NCI-H2081 (cell line): ENCODE measurements around the gene TBC1D7.

Experiments
- DNase-seq, 2 experiments: peaks; one replicate each; lab custom pipeline; 2025; lab: John Stamatoyannopoulos, UW

The TBC1D7 gene

DNA sequence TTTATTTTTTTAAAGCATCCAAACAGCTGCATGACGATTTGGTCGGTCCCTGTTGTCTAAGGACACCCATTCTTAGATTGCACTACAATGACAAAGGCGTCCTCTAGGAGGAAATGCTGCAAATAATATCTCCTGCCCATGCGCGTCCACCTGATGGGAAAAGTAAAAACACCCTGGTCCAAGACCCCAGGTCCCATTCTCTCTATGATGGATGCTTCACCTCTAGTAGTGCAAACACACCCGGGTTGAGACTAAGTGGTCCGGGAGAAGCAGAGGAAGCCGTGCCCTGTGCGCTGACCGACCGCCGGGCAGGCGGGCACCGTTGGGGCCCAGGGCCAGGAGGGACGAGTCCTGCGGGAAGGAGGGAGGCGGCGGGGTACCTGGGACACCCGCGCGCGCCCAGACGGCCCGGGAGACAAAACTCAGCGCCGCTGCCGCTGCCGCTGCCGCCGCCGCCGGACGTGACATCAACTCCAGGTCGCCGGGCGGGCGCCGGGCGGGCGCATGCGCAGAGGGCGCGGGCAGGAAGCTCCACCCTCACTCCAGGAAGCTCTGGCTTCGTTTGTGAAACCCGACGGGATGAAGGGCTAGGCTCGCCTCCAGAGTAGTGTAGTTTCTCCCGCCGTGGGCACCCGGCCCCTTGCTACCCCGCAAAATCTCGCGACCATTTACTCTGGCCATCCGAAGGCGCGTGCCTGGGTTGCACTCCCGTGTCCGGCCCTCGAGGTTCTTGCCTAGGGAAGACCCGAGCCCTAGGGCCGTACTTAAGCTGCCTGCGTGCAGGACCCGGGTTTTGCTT, at the start of gene TBC1D7:
Gene TBC1D7 (minus strand): TSS at position 462 of the 799 bp plus-strand sequence. CDS start 1,639 bp downstream, outside the sequence.
- peak; percentile 94 to 95 for DNase-seq

DNA sequence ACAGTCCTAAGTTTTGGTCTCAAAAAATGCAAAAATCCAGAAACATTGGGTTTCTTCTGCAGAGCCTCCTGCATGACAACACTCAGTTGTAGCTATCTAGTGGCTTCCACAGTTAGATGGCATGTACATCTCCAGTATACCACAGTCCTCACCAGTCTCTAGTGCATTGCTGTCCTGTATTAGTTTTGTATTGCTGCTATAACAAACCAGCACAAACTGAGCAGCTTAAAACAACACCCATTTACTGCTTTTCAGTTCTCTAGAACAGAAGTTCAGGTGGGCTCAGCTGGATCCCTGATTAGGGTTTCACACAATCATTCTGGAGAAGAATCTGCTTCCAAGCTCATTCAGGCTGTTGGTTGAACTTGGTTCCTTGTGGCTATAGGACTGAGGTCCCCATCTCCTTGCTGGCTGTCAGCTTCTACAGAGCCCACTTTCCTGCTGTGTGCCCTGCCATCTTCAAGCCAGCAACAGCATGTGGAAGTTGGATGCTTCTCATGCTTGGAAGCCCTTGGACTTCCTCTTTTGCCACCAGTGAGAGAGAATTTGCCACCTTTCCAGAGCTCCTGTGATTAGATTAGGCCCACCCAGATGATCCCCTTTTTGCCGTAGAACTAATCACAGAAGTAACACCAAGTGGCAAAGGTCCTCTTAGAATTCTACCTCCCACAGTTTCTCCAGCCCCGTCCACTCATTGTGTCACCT, 48.9 kb upstream of the TBC1D7 start:
- DNase-seq, result no peak

GRCh38 chr6:13375360-13375878, 47.1 kb upstream of the TBC1D7 start:
- DNase-seq, result no peak

DNA sequence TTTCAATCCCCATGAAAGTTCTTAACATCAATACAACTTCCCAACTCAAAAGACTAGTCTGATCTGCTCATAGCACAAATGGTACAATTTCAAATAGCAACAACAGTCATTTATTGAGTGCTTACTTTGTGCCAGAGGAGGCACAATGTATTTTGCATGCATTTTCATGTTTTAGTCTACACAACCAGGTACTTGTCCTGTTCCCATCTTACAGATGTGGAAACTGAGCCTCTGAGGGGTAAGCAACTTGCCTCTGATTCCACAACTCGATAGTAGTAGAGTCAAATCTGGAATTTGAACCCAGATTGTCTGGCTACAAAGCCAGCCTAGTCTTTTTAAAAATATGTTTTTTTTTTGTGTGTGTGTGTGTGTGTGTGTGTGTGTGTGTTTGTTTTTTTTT, 45.6 kb upstream of the TBC1D7 start:
- no peak for DNase-seq

DNA sequence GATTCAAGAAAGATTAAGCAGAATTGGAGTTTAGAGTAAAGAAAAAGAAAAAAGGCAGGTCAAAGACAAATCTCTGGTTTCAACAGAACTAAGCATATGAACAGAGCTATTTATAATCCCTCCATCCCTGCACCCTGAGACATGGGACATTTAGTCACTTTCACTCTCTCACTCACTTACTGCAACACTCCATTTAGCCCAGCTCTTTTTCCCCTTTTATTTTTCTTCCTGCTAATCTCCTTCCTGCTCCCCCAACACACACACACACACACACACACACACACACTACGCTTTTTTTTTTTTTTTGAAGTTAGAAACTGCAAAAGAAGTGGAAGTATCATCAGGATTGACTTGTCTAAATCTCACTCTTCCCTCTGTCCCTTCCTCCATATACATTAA, 45.1 kb upstream of the TBC1D7 start:
- no peak for DNase-seq

- no peak for DNase-seq
Measured at GRCh38 chr6:13372688-13373487, 44.6 kb upstream of the TBC1D7 start.

GRCh38 chr6:13372076-13372475, 43.7 kb upstream of the TBC1D7 start:
- DNase-seq, result no peak

DNA sequence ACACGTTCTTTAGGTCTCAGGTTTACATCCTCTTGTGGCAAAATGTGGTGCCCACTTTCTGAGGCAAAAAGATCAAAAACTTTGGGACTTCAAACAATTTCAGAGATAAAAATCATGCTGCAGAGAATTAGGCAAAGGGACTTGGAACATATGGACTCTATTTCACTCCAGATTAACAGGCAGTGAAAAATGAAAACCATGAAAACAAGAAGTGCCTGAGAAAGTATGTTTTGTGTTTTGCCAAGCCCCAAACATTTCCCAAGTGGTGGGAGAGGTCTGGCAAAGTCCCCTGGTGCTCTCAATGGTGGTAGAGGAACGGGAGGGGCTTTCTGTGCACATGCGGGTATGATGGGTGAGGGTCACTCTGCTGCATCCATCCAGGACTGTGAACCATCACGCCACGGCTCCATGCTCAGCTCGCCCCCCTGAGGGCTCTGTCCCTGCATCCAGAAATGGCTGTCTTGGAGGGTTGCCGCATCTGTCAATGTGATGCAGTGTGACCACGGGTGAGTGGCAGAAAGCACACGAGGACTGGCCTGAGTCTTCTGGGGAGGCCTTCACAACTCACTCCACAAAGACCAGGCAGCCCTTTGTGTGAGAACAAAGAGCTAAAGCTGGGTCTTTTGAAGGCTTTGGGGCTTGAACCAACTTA, 43.2 kb upstream of the TBC1D7 start:
- no peak for DNase-seq

GRCh38 chr6:13370623-13371022, 42.3 kb upstream of the TBC1D7 start:
- no peak for DNase-seq

GRCh38 chr6:13369591-13369990, 41.3 kb upstream of the TBC1D7 start:
- DNase-seq, result no peak

- DNase-seq, result no peak
Measured at GRCh38 chr6:13368731-13369115, 40.4 kb upstream of the TBC1D7 start.

GRCh38 chr6:13368079-13368730, 39.9 kb upstream of the TBC1D7 start:
- no peak for DNase-seq

GRCh38 chr6:13367396-13367795, 39.1 kb upstream of the TBC1D7 start:
- no peak for DNase-seq

DNA sequence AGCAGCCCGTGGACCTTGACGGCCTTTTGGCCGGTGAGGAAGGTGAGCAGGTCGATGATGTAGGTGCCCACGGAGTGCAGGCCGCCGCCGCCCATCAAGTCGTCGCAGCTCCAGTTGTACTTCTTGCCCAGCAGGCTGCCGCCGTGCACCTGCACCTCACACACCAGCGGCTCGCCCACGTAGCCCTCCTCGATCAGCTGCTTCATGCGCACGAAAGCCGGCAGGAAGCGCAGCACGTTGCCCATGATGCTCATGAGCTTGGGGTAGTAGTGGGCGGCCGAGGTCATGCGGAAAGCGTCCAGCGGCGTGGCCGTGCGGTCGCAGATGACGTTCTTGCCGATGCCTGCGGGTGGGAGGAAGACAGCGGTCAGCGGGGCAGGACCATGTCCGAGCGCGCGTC, 37.0 kb upstream of the TBC1D7 start:
- no peak for DNase-seq

DNA sequence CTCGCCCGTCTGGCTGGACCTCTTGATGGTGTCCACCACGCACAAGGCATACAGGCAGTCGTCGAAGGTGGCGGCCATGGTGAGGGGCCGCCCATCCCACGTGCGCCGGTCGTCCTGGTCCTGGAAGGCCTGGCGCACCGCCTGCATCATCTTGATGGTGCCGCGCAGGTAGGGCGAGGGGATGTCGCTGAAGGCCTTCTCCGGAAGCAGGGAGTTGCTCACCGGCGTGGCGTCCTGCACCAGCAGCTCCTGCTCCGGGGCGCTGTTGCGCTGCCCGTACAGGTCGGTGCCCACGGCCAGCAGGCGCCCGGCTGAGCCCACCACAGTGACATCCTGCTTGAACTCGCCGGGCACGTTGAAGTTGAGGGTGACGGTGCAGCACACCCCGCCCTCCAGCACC, 36.5 kb upstream of the TBC1D7 start:
- no peak for DNase-seq

DNA sequence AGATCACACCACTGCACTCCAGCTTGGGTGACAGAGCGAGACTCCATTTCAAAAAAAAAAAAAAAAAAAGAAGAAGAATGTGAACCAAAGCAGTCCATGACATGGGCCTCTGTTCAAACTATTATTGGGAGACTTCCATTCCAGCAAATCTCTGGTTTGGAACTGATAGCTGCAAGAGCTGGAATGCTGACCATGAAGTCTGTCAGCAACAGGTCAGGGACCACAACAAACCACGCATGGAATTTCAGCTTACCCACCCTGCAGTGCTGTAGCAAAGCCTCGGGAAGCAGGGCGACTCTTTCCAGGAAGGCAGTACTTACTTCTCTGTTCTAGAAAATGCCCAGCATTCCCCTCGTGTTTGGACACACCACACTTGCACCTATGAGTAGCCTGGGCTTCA, 34.1 kb upstream of the TBC1D7 start:
- no peak for DNase-seq

- no peak for DNase-seq
Measured at GRCh38 chr6:13360671-13361540, 32.6 kb upstream of the TBC1D7 start.

DNA sequence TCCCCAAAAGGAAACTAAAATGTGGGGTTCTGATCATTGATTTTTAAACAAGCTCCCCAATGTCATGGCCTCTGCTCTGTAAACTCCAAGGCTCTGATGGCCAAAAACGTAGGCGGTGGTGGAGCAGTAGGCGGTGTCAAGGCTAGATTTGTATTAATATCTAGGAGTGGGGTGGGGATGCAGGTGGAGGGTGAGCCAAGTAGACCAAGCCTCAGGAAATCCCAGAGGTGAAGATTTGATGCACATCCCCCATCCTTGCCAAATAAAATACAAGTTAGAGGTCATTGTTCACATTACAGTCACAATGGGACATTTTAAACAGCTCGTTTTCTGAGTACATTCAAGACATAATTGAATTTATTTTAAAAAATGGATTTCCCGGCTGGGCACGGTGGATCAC, 30.9 kb upstream of the TBC1D7 start:
- DNase-seq, result no peak

GRCh38 chr6:13358511-13358910, 30.2 kb upstream of the TBC1D7 start:
- no peak for DNase-seq

DNA sequence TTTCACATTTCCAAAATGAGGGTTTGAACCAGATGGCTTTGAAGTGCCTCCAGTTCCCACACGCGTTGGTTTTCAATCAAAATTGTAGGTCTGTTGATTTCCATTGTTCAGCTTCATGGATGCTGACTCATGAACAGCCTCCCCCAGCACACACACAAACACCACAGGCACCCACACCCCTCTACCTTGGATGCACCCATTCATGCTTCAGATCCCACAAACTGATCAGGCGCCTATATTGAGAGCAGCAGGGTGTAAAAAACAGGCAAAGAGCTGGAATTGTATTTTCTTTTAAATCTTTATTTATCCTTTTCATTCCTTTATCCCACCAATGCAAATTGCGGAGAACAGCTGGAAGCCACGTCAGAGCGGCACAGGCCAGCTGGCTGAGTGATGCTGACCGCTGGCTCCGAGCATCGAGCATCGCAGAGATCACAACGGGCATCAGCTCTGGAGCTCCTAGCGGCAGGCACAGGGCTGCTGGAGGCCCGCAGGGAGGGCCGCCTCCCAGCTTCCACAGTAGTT, 29.3 kb upstream of the TBC1D7 start:
- no peak for DNase-seq
